ENCODE measurements around the gene GALE.
A peak's percentile ranks its signal among the peaks of the same experiment; 100 is the strongest.
"Not testable (repeated sequence)": the region's sequence is repeated elsewhere in the genome, so short reads cannot be mapped to it uniquely, and the experiment has no call there.

Gene GALE

DNA sequence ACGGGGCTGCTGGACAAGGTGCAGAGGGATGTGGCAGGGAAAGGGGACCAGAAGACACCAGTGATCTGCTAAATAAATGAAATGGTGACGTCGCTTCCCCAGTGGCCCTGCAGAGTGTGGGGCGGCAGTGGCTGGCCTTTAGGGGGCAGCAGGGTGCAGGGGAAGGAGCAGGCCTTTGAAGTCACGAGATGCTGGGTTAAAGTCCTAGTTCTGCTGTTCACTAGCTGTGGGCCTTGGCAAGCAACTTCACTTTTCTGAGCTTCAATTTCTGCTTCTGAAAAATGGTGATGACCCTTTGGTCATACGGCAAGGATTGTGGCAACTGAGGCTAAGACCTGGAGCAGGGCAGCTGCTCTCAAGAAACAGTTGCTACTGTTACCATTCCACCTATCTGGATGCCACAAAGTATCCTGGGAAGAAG, 9.2 kb upstream of the GALE start:
- no peak overlapping the region for H3K4me3 ChIP-seq (ENCODE audit: low read depth, low read length)
- H2AFZ ChIP-seq (ENCODE audit: low read length, unreplicated experiment) = no peak overlapping the region
- H3K27ac ChIP-seq (ENCODE audit: low read depth, low read length) = no peak overlapping the region

GRCh38 chr1:23807453-23807852, 6.9 kb upstream of the GALE start:
- Histone ChIP-seq H3K4me1 (ENCODE audit: control insufficient read depth, insufficient read depth, low read length, unreplicated experiment) (no peaks in the 10 kb centered on the region), H3K36me3 (ENCODE audit: insufficient read depth, low read length) (no peaks in the 10 kb centered on the region; the same call in 1 of the 2 replicates), H3K27ac (ENCODE audit: low read depth, low read length) (no peak overlapping the region), H3K79me2 (ENCODE audit: control insufficient read depth, insufficient read depth, low read length, unreplicated experiment) (no peaks in the 10 kb centered on the region), H2AFZ (ENCODE audit: low read length, unreplicated experiment) (no peak overlapping the region), H3K27me3 (ENCODE audit: insufficient read depth, low read length) (no peaks in the 10 kb centered on the region), H3K4me3 (ENCODE audit: low read depth, low read length) (no peak overlapping the region)

More for the DNA sequence above, 9.2 kb upstream of the GALE start:
- H3K79me2 ChIP-seq (ENCODE audit: control insufficient read depth, insufficient read depth, low read length, unreplicated experiment) = no peaks in the 10 kb centered on the region
- no peaks in the 10 kb centered on the region for H3K4me1 ChIP-seq (ENCODE audit: control insufficient read depth, insufficient read depth, low read length, unreplicated experiment)
- H3K36me3 ChIP-seq (ENCODE audit: insufficient read depth, low read length) = no peaks in the 10 kb centered on the region; the same call in 1 of the 2 replicates
- no peaks in the 10 kb centered on the region for H3K27me3 ChIP-seq (ENCODE audit: insufficient read depth, low read length)

DNA sequence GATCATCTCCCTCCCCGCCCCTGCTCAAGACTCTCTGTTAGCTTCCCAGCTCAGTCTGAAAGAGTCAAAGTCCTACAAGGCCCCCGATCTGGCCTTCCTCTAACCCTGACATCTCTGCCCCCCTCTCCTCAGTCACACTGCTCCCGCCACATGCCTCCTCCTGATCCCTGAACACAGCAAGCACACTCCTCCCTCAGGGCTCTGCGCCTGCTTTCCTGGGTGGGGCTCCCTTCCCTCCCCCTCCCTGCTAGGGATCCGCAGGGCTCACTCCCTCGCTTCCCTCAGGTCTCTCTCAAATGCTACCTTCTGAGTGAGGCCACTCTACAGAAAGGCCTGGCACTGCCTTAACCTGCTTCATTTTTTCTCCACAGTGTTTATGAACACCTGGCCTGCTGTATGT, 5.7 kb upstream of the GALE start:
- H3K36me3 ChIP-seq (ENCODE audit: insufficient read depth, low read length) = no peaks in the 10 kb centered on the region; the same call in 1 of the 2 replicates
- no peaks in the 10 kb centered on the region for H3K4me1 ChIP-seq (ENCODE audit: control insufficient read depth, insufficient read depth, low read length, unreplicated experiment)
- H2AFZ ChIP-seq (ENCODE audit: low read length, unreplicated experiment) = no peak overlapping the region
- H3K27ac ChIP-seq (ENCODE audit: low read depth, low read length) = no peak overlapping the region
- no peaks in the 10 kb centered on the region for H3K27me3 ChIP-seq (ENCODE audit: insufficient read depth, low read length)
- H3K4me3 ChIP-seq (ENCODE audit: low read depth, low read length) = no peak overlapping the region
- H3K79me2 ChIP-seq (ENCODE audit: control insufficient read depth, insufficient read depth, low read length, unreplicated experiment) = no peaks in the 10 kb centered on the region

GRCh38 chr1:23805025-23805424, 4.5 kb upstream of the GALE start:
- H3K4me3 ChIP-seq (ENCODE audit: low read depth, low read length) = no peak overlapping the region
- no peak overlapping the region for H3K27ac ChIP-seq (ENCODE audit: low read depth, low read length)
- no peaks in the 10 kb centered on the region for H3K4me1 ChIP-seq (ENCODE audit: control insufficient read depth, insufficient read depth, low read length, unreplicated experiment)
- no peaks in the 10 kb centered on the region for H3K27me3 ChIP-seq (ENCODE audit: insufficient read depth, low read length)
- H3K36me3 ChIP-seq (ENCODE audit: insufficient read depth, low read length) = no peaks in the 10 kb centered on the region; the same call in 1 of the 2 replicates
- H3K79me2 ChIP-seq (ENCODE audit: control insufficient read depth, insufficient read depth, low read length, unreplicated experiment) = no peaks in the 10 kb centered on the region
- H2AFZ ChIP-seq (ENCODE audit: low read length, unreplicated experiment) = no peak overlapping the region

DNA sequence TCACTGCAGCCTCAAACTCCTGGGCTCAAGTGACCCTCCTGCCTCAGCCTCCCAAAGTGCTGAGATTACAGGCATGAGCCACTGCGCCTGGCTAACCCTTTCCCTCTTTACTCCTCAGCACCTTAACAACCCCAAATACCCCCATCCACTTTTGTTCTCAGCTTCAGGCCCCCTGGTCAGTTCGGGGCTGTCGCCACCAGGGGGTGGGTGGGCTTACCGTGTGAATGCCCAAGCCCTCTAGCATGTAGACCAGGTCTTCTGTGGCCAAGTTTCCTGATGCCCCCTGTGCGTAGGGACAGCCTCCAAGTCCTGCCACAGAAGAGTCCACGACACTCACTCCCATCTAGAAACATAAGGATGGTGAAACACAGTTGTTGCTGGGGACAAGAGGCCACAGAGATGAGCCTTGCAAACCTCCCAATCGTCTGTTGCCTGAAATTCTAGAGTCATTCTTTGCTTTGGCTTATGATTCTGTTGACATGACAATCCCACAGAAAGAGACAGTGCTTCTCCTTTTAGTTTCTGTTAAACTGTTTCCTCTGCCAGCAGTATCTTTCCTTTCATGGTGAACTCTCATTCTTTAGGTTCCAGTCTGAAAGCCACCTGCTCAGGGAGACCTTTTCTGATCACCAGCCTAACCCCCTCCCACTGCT, 3.8 kb upstream of the GALE start:
- Histone ChIP-seq H3K27ac (ENCODE audit: low read depth, low read length) (no peak overlapping the region), H3K79me2 (ENCODE audit: control insufficient read depth, insufficient read depth, low read length, unreplicated experiment) (peaks cover 7% of the 10 kb centered on the region), H2AFZ (ENCODE audit: low read length, unreplicated experiment) (no peak overlapping the region), H3K27me3 (ENCODE audit: insufficient read depth, low read length) (no peaks in the 10 kb centered on the region), H3K4me3 (ENCODE audit: low read depth, low read length) (no peak overlapping the region), H3K4me1 (ENCODE audit: control insufficient read depth, insufficient read depth, low read length, unreplicated experiment) (peaks cover 5% of the 10 kb centered on the region), H3K36me3 (ENCODE audit: insufficient read depth, low read length) (no peaks in the 10 kb centered on the region; the same call in 1 of the 2 replicates)

DNA sequence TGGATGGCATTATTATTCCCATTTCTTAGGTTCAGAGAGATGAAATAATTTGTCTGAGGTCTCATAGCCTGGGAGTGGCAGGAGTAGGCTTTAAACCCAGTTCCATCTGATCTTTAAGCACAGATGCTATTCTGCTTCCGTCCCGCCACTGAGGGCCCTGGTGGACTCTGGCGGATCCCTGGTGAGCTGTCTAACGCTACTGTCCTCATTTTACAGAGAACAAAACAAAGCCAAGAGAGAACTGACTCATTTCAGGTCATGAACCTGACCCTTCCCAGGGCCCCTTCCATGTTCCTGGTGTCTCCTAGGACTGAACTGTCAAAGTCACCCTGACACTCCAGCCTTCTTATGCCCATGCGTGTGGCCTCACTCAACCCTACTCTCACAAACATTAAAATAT, 3.1 kb upstream of the GALE start:
- no peak overlapping the region for H3K27ac ChIP-seq (ENCODE audit: low read depth, low read length)
- no peaks in the 10 kb centered on the region for H3K27me3 ChIP-seq (ENCODE audit: insufficient read depth, low read length)
- peaks cover 10% of the 10 kb centered on the region for H3K4me1 ChIP-seq (ENCODE audit: control insufficient read depth, insufficient read depth, low read length, unreplicated experiment)
- peaks cover 7% of the 10 kb centered on the region for H3K79me2 ChIP-seq (ENCODE audit: control insufficient read depth, insufficient read depth, low read length, unreplicated experiment)
- no peak overlapping the region for H2AFZ ChIP-seq (ENCODE audit: low read length, unreplicated experiment)
- H3K4me3 ChIP-seq (ENCODE audit: low read depth, low read length) = no peak overlapping the region
- peaks cover 4% of the 10 kb centered on the region; the same call in 1 of the 2 replicates for H3K36me3 ChIP-seq (ENCODE audit: insufficient read depth, low read length)

GRCh38 chr1:23802809-23803342, 2.3 kb upstream of the GALE start:
- not testable (repeated sequence) for H3K36me3 ChIP-seq (ENCODE audit: insufficient read depth, low read length); H2AFZ ChIP-seq (ENCODE audit: low read length, unreplicated experiment); H3K79me2 ChIP-seq (ENCODE audit: control insufficient read depth, insufficient read depth, low read length, unreplicated experiment); H3K4me3 ChIP-seq (ENCODE audit: low read depth, low read length); H3K27ac ChIP-seq (ENCODE audit: low read depth, low read length); H3K27me3 ChIP-seq (ENCODE audit: insufficient read depth, low read length)
- H3K4me1 ChIP-seq (ENCODE audit: control insufficient read depth, insufficient read depth, low read length, unreplicated experiment) = peaks cover 10% of the 10 kb centered on the region

- H3K27ac ChIP-seq (ENCODE audit: low read depth, low read length) = no peak overlapping the region
- H2AFZ ChIP-seq (ENCODE audit: low read length, unreplicated experiment) = no peak overlapping the region
- H3K36me3 ChIP-seq (ENCODE audit: insufficient read depth, low read length) = peaks cover 4% of the 10 kb centered on the region; the same call in 1 of the 2 replicates
- peak overlapping the region; percentile 95; the same call in 1 of the 2 replicates for H3K4me3 ChIP-seq (ENCODE audit: low read depth, low read length)
- H3K27me3 ChIP-seq (ENCODE audit: insufficient read depth, low read length) = no peaks in the 10 kb centered on the region
- H3K79me2 ChIP-seq (ENCODE audit: control insufficient read depth, insufficient read depth, low read length, unreplicated experiment) = peaks cover 7% of the 10 kb centered on the region
- H3K4me1 ChIP-seq (ENCODE audit: control insufficient read depth, insufficient read depth, low read length, unreplicated experiment) = peaks cover 10% of the 10 kb centered on the region
Observed at GRCh38 chr1:23801876-23802275, 1.3 kb upstream of the GALE start.

DNA sequence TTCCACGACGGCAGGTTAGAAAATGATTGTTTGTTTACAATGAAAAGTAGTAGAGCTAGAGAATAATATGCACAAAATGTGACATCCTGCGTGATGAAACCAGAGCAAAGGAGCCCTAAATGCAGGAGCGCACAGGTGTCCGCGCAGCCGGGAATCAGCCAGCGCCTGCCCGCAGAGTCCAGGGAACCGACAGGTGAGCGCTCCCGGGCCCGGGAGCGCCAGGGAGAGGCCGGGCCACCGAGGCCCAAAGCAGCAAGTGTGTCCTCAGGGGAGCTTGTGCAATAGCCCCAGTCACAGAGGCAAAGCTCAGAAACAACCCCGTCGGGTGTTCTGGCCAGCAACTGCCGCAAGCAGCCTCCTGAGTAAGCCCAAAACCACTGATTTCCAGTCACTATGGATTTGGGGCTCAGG, 789 bp upstream of the GALE start:
- Histone ChIP-seq H3K4me3 (ENCODE audit: low read depth, low read length) (peak overlapping the region; percentile 95), H3K27me3 (ENCODE audit: insufficient read depth, low read length) (no peaks in the 10 kb centered on the region), H3K79me2 (ENCODE audit: control insufficient read depth, insufficient read depth, low read length, unreplicated experiment) (peaks cover 7% of the 10 kb centered on the region), H2AFZ (ENCODE audit: low read length, unreplicated experiment) (no peak overlapping the region), H3K4me1 (ENCODE audit: control insufficient read depth, insufficient read depth, low read length, unreplicated experiment) (peaks cover 10% of the 10 kb centered on the region), H3K27ac (ENCODE audit: low read depth, low read length) (no peak overlapping the region), H3K36me3 (ENCODE audit: insufficient read depth, low read length) (peaks cover 4% of the 10 kb centered on the region; the same call in 1 of the 2 replicates)

DNA sequence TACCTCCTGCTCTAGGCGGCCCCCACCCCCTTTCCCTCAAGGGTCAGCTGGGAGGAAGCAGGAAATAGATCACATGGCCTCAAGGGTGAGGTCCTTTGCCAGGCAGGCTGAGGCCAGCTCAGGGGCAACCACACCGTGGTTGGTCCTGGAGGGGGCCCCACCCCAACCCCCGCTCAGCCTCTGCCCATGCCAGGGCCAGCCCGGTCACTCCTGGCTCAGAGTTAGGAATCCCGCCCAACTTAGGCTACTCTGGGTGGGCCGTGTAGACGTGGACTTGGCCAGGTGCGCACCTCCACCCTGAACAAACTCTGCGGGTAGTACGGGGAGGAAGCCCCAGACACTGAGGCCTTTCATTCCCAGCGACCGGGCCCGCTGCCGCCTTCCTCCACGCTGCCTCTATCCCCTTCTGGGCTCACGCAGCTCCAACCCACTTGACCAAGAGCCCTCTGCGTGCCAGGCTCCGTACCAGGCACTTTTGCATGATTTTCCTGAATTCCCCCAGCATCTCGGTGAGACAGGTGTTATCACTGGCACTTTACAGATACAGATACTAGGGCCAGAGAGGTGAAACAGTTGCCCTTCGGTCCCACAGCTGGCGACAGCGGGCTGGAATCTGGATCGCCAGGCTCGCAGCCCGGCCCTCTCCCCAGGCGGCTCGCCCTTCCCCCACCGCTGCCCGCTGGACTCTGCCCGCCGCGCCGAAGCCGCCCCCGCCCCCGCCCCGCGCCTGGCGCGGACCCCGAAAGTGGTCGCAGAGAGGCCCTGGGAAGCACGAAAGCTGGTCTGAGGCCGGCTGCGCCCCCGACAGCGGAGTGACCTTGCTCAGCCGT, 769 bp downstream of the GALE start:
- Histone ChIP-seq H2AFZ (ENCODE audit: low read length, unreplicated experiment) (peak overlapping the region; percentile 64), H3K79me2 (ENCODE audit: control insufficient read depth, insufficient read depth, low read length, unreplicated experiment) (peaks cover 7% of the 10 kb centered on the region), H3K4me3 (ENCODE audit: low read depth, low read length) (peak overlapping the region; percentile 95), H3K27ac (ENCODE audit: low read depth, low read length) (peak overlapping the region; percentile 74), H3K4me1 (ENCODE audit: control insufficient read depth, insufficient read depth, low read length, unreplicated experiment) (peaks cover 10% of the 10 kb centered on the region), H3K27me3 (ENCODE audit: insufficient read depth, low read length) (no peaks in the 10 kb centered on the region), H3K36me3 (ENCODE audit: insufficient read depth, low read length) (peaks cover 7% of the 10 kb centered on the region; the same call in 1 of the 2 replicates)
